GM12892 (cell line): ENCODE results near the gene MINDY4.

ENCODE experiments used
- POLR2A ChIP-seq: IDR thresholded peaks from 2 replicates; pipeline ENCODE4 v1.6.1; 2011; ENCODE audit warnings: low read depth, low read length, control low read depth
- POLR2AphosphoS5 ChIP-seq: IDR thresholded peaks from 2 replicates; pipeline ENCODE4 v1.6.1; 2011; ENCODE audit warnings: low read depth, low read length, control low read depth
- TAF1 ChIP-seq: IDR thresholded peaks from 2 replicates; pipeline ENCODE4 v1.6.1; 2011; ENCODE audit warnings: low read depth, mild to moderate bottlenecking, control low read depth, low read length, borderline replicate concordance

- TF ChIP-seq POLR2A (no peak), TAF1 (no peak), POLR2AphosphoS5 (no peak)
Observed at GRCh38 chr7:30836991-30837390, 65.8 kb downstream of the MINDY4 start.
